Measurements from ENCODE around the gene LSP1. TPM values are rescaled to one million over a fixed set of nuclear protein-coding genes. Genes with fewer than 3 reads are reported as not detected.

Gene LSP1
- total and polyA plus RNA-seq, 2 donors (not counting 1 experiment from before 2014, with no cell fraction given) = 0.19 to 1.8 TPM

GRCh38 chr11:1847926-1848639 is 4.8 kb upstream of the LSP1 start:
- Histone ChIP-seq H3K27ac (ENCODE audit: insufficient read depth, low read length) (no peak overlapping the region), H2AFZ (ENCODE audit: low read length) (no peak overlapping the region), H3K4me3 (replicated peaks in 1 of 4; ENCODE audit: control extremely low read depth in 1 of 4, insufficient read depth in 1 of 4, low read depth in 3 of 4, low read length in 4 of 4) (no peak overlapping the region), H3K4me1 (ENCODE audit: control insufficient read depth, extremely low read depth, insufficient read depth, low read length) (no peaks in the 10 kb centered on the region), H4K20me1 (ENCODE audit: control insufficient read depth, extremely low read depth, insufficient read depth, low read length) (no peaks in the 10 kb centered on the region), H3K9ac (ENCODE audit: insufficient read depth, low read length) (no peak overlapping the region), H3K9me3 (ENCODE audit: control insufficient read depth, insufficient read depth, low read depth, low read length) (no peaks in the 10 kb centered on the region), H3K27me3 (ENCODE audit: control insufficient read depth, insufficient read depth, low read length) (no peaks in the 10 kb centered on the region), H3K36me3 (ENCODE audit: control insufficient read depth, insufficient read depth, low read length) (no peaks in the 10 kb centered on the region), H3K79me2 (ENCODE audit: control insufficient read depth, insufficient read depth, low read length) (no peaks in the 10 kb centered on the region), H3K4me2 (ENCODE audit: extremely low read depth, insufficient read depth, low read length) (no peak overlapping the region)
- no peak for DNase-seq (ENCODE audit: low read depth in 2 of 2)
- no peak for TF ChIP-seq CTCF (conservative IDR thresholded peaks at IDR 0.05 in 1 of 2, IDR thresholded peaks at IDR 0.05 in 1 of 2; ENCODE audit: low read depth in 1 of 2, low read length in 2 of 2)
- TF ChIP-seq EZH2 (IDR thresholded peaks at IDR 0.05; ENCODE audit: low read length, missing control alignments) = no peak

GRCh38 chr11:1848640-1849430 is 4.0 kb upstream of the LSP1 start:
- no peak for DNase-seq (ENCODE audit: low read depth in 2 of 2)
- Histone ChIP-seq H3K4me1 (ENCODE audit: control insufficient read depth, extremely low read depth, insufficient read depth, low read length) (no peaks in the 10 kb centered on the region), H3K4me3 (replicated peaks in 1 of 4; ENCODE audit: control extremely low read depth in 1 of 4, insufficient read depth in 1 of 4, low read depth in 3 of 4, low read length in 4 of 4) (no peak overlapping the region), H3K36me3 (ENCODE audit: control insufficient read depth, insufficient read depth, low read length) (no peaks in the 10 kb centered on the region), H3K27me3 (ENCODE audit: control insufficient read depth, insufficient read depth, low read length) (no peaks in the 10 kb centered on the region), H2AFZ (ENCODE audit: low read length) (no peak overlapping the region), H3K9ac (ENCODE audit: insufficient read depth, low read length) (no peak overlapping the region), H4K20me1 (ENCODE audit: control insufficient read depth, extremely low read depth, insufficient read depth, low read length) (no peaks in the 10 kb centered on the region), H3K27ac (ENCODE audit: insufficient read depth, low read length) (no peak overlapping the region), H3K79me2 (ENCODE audit: control insufficient read depth, insufficient read depth, low read length) (no peaks in the 10 kb centered on the region), H3K9me3 (ENCODE audit: control insufficient read depth, insufficient read depth, low read depth, low read length) (no peaks in the 10 kb centered on the region), H3K4me2 (ENCODE audit: extremely low read depth, insufficient read depth, low read length) (no peak overlapping the region)
- TF ChIP-seq EZH2 (IDR thresholded peaks at IDR 0.05; ENCODE audit: low read length, missing control alignments) = no peak
- TF ChIP-seq CTCF (conservative IDR thresholded peaks at IDR 0.05 in 1 of 2, IDR thresholded peaks at IDR 0.05 in 1 of 2; ENCODE audit: low read depth in 1 of 2, low read length in 2 of 2) = no peak

GRCh38 chr11:1851468-1852180 is 1.3 kb upstream of the LSP1 start:
- TF ChIP-seq EZH2 (IDR thresholded peaks at IDR 0.05; ENCODE audit: low read length, missing control alignments) (no peak), CTCF (conservative IDR thresholded peaks at IDR 0.05 in 1 of 2, IDR thresholded peaks at IDR 0.05 in 1 of 2; ENCODE audit: low read depth in 1 of 2, low read length in 2 of 2) (no peak)
- no peak for DNase-seq (ENCODE audit: low read depth in 2 of 2)
- Histone ChIP-seq H3K36me3 (ENCODE audit: control insufficient read depth, insufficient read depth, low read length) (no peaks in the 10 kb centered on the region), H4K20me1 (ENCODE audit: control insufficient read depth, extremely low read depth, insufficient read depth, low read length) (no peaks in the 10 kb centered on the region), H3K27ac (ENCODE audit: insufficient read depth, low read length) (no peak overlapping the region), H3K4me1 (ENCODE audit: control insufficient read depth, extremely low read depth, insufficient read depth, low read length) (no peaks in the 10 kb centered on the region), H3K9me3 (ENCODE audit: control insufficient read depth, insufficient read depth, low read depth, low read length) (no peaks in the 10 kb centered on the region), H3K79me2 (ENCODE audit: control insufficient read depth, insufficient read depth, low read length) (no peaks in the 10 kb centered on the region), H2AFZ (ENCODE audit: low read length) (no peak overlapping the region), H3K9ac (ENCODE audit: insufficient read depth, low read length) (no peak overlapping the region), H3K4me3 (replicated peaks in 1 of 4; ENCODE audit: control extremely low read depth in 1 of 4, insufficient read depth in 1 of 4, low read depth in 3 of 4, low read length in 4 of 4) (no peak overlapping the region), H3K27me3 (ENCODE audit: control insufficient read depth, insufficient read depth, low read length) (no peaks in the 10 kb centered on the region), H3K4me2 (ENCODE audit: extremely low read depth, insufficient read depth, low read length) (no peak overlapping the region)

Measured in fibroblast of lung (primary cell).